T47D (cell line): ENCODE measurements around the gene MTMR2.

Experiments used
- DNase-seq, 2 experiments: peaks; one replicate each; pipeline versions ENCODE4 v3.0.0 to v3.0.0-alpha.2; 2011 to 2012; ENCODE audit warnings: low read depth in 1 of 2, low spot score in 1 of 2
- JUND ChIP-seq: IDR thresholded peaks from 2 replicates; pipeline ENCODE4 v1.6.1; 2012; ENCODE audit warnings: low read depth
- in situ Hi-C: cut with HindIII; loops from 2 replicates; pipeline ENCODE4 v1.10.0; 2016; ENCODE audit warnings: low sequenced_read_pairs, low pct_unique_long_range_greater_than_20kb

The MTMR2 gene

DNA sequence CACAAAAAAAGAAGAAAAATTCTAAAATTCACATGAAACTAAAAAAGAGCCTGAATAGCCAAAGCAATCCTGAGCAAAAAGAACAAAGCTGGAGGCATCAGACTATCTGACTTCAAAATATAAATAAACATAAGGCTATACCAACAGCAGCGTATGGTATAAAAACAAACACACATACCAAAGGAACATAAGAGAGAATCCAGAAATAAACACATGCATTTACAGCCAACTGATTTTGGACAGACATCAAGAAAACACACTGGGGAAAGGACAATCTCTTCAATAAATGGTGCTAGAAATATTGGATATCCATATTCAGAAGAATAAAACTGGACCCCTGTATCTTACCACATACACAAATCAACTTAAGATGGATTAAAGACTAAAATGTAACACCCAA is 2.8 kb upstream of the MTMR2 start:
- TF ChIP-seq JUND = no peak
- no peak for DNase-seq
- in situ Hi-C loops = no loop called here

DNA sequence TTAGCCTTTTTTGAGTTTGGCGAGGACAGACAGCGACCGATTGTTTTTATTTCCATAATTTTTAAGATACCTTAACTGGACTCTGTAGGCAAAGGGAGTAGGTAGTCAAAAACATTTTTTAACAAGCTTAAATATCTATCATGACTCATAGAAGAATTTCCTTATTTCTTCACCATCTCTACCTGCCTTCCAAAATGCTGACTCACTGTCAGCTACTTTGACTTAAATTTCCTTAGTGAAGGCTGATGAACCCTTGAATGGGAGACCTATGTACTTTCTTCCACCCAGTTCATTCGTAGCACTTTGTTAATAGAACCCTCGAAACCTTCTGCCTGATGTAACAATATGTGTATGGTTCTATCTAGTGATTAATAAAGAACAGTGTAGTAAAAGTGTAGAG is 1.1 kb upstream of the MTMR2 start:
- TF ChIP-seq JUND = no peak
- DNase-seq = peak in 1 of 2 experiments; percentile 22
- in situ Hi-C loops = no loop called here

DNA sequence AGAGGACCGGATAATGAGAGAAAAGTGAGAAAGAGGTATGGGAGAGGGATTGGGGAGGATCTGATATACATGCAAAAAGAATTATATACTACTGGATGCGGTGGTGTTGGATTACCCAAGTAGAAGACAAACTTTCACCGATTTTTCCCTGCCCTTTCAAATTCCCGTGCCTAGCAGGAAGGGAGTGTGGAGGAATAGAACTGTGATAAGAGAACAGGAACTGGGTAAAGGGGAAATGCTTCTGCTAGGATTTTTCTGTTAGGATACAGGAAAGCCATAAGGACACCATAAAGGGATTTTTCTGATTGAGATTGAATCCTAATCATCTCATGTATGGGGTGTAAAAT is 480 bp upstream of the MTMR2 start:
- in situ Hi-C loops = no loop called here
- no peak for TF ChIP-seq JUND
- no peak for DNase-seq

DNA sequence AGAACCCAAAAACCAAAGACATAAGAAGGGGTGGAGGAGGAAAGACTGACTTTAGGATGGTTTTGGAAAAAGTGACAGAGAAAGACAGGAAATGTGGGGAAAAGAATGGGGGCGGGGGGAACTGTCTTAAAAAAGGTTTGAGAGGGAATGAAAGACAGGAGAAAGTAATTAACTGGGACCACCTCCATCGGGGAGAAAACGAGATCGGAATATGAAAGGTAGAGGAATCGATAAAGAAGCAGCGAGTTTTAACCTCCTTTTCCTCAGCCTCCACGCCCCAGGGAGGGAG is 524 bp downstream of the MTMR2 start:
- in situ Hi-C loops = no loop called here
- TF ChIP-seq JUND = no peak
- DNase-seq = no peak

DNA sequence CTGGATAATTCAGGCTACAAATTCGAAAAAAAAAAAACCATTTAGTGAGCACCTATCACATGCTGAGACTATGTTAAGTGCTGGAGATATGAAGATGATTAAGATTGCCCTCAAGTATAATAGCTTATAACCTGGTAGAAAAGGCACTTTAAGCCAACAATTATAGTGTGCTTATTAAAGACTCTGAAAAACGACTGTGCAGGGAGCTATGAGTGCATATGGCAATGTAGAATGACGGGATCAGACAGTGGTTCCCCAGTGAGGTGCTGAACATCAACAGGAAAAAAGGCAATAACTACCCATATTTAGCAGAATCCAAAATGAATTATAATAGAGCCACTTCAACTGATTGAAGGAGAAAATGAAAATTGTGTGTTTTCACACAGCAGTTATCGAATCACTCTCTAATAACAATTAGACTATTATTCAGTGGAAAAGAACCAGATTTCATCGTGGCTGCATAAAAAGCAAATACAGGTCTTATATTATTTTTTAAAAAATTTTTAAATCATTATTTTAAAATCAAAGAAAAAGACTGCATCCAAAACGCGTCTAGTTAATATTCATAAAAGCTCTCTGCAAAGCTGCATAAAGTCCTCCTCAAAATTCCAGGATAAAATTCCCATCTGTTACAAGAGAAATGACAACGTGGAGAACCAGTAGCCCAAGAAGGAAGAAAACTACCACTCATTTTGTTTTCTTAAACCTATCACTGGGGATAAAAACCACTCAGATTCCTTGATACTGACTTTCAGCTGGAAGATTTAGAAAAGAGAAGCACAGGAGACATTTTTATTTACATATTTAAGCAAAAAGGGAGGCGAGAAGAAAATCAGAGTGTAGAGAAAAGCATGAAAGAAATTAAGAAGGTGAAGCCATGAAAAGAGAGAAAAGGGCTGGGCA is 1.1 kb downstream of the MTMR2 start:
- DNase-seq = peak in 1 of 2 experiments; percentile 5
- no peak for TF ChIP-seq JUND
- in situ Hi-C loops = no loop called here

DNA sequence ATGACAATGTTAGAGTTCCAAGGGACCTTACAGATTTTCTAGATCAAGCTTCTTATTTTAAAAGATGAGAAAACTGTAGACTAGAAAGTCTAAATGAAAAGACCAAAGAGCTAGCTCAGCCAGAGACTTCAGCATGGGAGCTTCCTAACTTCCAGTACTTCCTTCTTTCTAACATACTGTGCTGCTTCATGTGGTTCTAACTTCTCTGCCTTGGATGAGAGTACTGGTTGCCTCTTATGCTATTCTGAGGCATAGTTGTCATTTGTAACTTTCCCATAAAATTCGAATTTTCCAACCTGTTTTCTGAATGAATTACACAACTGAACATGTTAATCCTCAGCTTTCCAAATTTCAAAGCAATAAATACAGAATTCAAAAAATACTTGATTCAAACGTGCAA is 1.8 kb downstream of the MTMR2 start:
- in situ Hi-C loops = no loop called here
- TF ChIP-seq JUND = no peak
- no peak for DNase-seq

DNA sequence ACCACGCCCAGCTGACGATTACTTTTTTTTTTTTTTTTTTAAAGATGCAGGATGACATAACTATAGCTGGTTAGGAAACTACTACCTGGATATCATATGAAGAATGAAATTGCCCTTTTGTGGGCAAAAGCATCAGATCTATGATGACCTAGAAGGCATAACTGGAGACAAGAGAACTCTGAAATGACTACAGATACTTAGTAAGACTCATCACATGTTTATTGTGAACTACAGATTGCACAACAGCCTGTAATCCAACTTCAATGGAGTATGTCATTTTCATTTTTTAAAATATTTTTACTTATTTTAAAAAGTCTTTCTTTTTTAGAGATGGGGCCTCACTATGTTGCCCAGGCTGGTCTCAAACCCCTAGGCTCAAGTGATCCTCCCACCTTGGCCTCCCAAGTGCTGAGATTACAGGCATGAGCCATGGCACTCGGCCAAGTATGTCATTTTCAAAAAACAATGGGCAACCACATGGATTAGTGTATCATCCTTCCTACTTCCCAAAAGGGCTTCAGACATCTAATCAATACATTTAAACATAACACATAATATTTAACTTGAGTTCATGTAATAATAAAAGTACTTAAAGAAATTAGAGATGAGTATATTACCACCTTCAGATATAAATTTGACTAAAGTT is 3.3 kb downstream of the MTMR2 start:
- in situ Hi-C loops = no loop called here
- DNase-seq = no peak
- TF ChIP-seq JUND = no peak

DNA sequence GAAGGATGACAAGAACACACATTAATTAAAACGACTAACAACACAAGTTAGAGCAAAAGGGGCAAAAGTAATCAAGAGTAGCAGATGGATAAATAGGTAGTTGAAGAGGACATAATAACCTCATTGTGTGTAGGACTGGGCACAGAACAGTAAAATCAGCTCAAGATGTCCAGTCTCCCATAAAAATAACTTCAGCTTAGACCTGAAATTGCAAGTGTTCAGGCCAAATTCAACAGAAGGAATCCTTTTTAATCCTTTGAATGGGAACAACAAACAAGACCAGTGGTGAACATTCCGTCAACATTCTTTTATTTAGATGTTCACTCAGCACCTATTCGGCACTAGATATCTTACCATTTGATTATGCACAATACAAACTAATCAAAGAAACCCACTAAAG is 4.4 kb downstream of the MTMR2 start:
- TF ChIP-seq JUND = no peak
- no peak for DNase-seq
- in situ Hi-C loops = no loop called here

DNA sequence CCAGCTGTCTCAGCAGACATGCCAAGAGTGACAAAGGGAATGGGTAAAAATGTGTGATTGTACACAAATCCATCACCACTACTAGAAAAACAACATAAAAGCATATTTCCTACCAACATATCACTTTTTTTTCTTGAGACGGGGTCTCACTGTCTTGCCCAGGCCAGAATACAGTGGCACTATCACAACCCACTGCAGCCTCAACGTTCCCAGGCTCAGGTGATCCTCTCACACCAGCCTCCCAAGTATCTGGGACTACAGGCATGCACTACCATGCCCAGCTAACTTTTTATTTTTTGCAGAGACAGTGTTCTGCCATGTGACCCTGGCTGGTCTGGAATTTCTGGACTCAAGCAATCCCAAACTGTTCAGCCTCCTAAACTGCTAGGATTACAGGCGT is 5.2 kb downstream of the MTMR2 start:
- TF ChIP-seq JUND = no peak
- in situ Hi-C loops = no loop called here
- no peak for DNase-seq

DNA sequence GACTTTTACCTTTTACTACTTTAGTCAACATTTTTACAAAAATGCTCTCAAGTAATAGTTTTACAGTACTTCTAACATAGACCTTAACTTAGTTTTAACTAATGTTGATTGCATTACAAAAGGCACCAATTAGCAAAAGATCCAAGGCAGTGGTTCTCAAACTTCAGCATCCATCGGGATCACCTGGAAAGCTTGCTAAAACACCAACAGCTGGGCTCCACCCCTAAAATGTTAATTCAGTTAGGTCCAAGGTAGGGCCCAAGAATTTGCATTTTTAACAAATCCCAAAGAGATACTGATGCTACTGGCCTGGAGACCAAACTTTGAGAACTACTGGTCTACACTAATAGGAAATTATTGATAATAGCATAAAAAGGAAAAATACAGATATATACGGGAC is 5.9 kb downstream of the MTMR2 start:
- in situ Hi-C loops = no loop called here
- no peak for TF ChIP-seq JUND
- no peak for DNase-seq

DNA sequence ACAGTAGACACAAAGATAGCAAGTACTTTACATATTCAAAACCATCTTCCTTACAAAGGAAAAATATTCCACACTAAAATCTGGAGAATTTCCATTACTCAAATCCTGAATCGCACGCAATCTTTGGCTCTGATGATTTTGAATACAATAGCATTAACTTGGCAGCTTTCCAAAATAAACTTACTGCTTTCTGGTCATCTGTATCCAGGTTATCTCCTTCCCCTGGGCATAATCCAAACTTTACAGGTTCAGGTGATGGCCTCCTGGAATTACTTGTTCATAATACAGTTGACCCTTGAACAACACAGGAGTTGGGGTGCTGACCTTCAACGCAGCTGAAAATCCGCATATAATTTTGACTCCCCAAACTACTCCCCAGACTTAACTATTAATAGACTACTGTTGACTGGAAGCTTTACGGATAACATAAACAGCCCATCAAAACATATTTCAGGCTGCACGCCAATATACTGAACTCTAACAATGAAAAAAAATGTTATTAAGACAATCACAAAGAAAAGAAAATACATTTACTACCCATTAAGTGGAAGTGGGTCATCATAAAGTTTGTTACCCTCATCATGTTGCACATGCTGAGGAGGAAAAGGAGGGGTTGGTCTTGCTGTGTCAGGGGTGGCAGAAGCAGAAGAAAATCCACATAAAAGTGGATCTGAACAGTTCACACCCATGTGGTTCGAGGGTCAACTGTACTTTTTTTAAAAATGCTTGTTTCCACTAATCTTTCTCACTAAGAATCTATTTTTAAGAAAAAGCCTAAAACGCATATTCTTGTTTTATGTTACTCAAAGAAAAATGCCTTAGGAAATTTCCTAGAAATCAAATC is 6.5 kb downstream of the MTMR2 start:
- no peak for DNase-seq
- TF ChIP-seq JUND = no peak
- in situ Hi-C loops = no loop called here

DNA sequence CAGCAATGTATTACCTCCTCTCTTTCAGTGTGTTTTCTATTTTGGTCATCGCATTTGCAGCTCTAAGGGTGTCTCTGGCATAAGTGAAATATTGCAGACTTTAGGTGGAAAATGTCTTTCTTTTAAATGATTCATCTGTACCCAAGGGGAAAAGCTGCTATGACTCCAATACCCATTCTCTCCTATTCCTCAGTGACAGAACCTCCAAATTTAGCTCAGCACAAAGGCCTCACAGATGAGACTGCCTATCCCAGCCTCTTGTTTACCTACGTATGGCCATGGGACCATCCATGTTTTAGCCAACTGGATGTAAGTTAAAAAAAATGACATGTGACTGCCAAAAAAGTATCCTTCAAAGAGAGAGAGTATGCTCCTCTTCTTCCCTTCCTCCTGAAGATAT is 7.9 kb downstream of the MTMR2 start:
- in situ Hi-C loops = no loop called here
- no peak for DNase-seq

DNA sequence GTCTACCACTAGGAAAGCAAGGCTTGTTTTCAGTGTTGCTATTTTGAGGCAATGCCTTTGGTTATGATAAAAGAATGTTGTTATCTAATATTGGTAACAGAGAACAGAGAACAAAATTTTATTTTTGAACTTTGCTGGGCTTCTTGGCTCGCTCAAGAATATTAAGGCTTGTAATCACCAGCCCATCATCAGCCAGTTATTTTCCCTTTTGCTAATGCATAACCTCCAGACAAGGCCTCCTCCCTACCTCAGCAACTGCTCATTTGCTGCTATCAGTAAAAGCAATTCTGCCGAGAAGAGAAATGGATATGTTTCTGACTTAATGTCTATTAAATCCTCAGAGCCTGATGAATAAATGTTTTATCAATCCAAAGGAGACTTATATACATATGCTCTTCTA is 8.9 kb downstream of the MTMR2 start:
- in situ Hi-C loops = no loop called here
- no peak for TF ChIP-seq JUND
- DNase-seq = no peak

More for the DNA sequence above, 7.9 kb downstream of the MTMR2 start:
- TF ChIP-seq JUND = no peak
